CD4-positive, alpha-beta T cell (primary cell): ENCODE results near the gene SPG7. TPM values are rescaled to one million over a fixed set of nuclear protein-coding genes. Genes with fewer than 3 reads are reported as not detected.

Experiments used
- ATAC-seq: fragments of 200-7000 bp; cut with Tn5 transposase; one replicate; pipeline ENCODE4 v1.10.0; 2022; ENCODE audit warnings: mild to moderate bottlenecking; ENCODE audit not compliant: poor library complexity
- CTCF ChIA-PET: fragments of 350-600 bp; sonication (Branson Sonifier 250); formaldehyde crosslinking; loops from one replicate; lab custom pipeline; 2021; ENCODE audit warnings: antibody characterized with exemption, inconsistent platforms; lab: Charles Lee
- POLR2A ChIA-PET: fragments of 350-600 bp; sonication (Branson Sonifier 250); formaldehyde crosslinking; loops from one replicate; lab custom pipeline; 2021; ENCODE audit warnings: antibody characterized with exemption, inconsistent platforms; lab: Charles Lee
- DNase-seq, 14 experiments: peaks; one replicate each; pipeline ENCODE4 v3.0.0-alpha.2; 2013 to 2020; ENCODE audit warnings: mixed read lengths in 2 of 14
- H3K27ac ChIP-seq, 2 donors: one replicate each; pipeline versions ENCODE4 v1.5.1 to v1.7.0; 2013; ENCODE audit warnings: low read length in 2 of 2, low read depth in 1 of 2, mild to moderate bottlenecking in 1 of 2
- H3K27me3 ChIP-seq, 2 experiments: 1 replicate in 1 of 2; 2 replicates in 1 of 2; pipeline versions ENCODE4 v1.6.1 to v1.7.0; 2013; ENCODE audit warnings: low read length in 2 of 2, control low read depth in 1 of 2, mild to moderate bottlenecking in 1 of 2, moderate library complexity in 1 of 2; ENCODE audit not compliant: insufficient read depth in 2 of 2, control insufficient read depth in 1 of 2
- H3K36me3 ChIP-seq: one replicate; pipeline ENCODE4 v1.6.1; 2013; ENCODE audit warnings: low read length, control low read depth; ENCODE audit not compliant: insufficient read depth
- H3K4me1 ChIP-seq: one replicate; pipeline ENCODE4 v1.6.1; 2013; ENCODE audit warnings: low read length, control low read depth; ENCODE audit not compliant: insufficient read depth
- H3K4me3 ChIP-seq: one replicate; pipeline ENCODE4 v1.5.1; 2013; ENCODE audit warnings: mild to moderate bottlenecking, low read length, moderate library complexity
- H3K9me3 ChIP-seq, 2 experiments: 1 replicate in 1 of 2; 2 replicates in 1 of 2; pipeline versions ENCODE4 v1.6.1 to v1.7.0; 2013; ENCODE audit warnings: low read length in 2 of 2, mild to moderate bottlenecking in 2 of 2, control low read depth in 1 of 2, moderate library complexity in 1 of 2; ENCODE audit not compliant: control insufficient read depth in 1 of 2, insufficient read depth in 1 of 2
- H3K27ac Mint-ChIP-seq: one replicate; pipeline ENCODE4 v1.8.0; 2020; ENCODE audit warnings: mixed read lengths
- H3K27me3 Mint-ChIP-seq: one replicate; pipeline ENCODE4 v1.8.0; 2021; ENCODE audit warnings: mixed read lengths
- H3K36me3 Mint-ChIP-seq: one replicate; pipeline ENCODE4 v1.8.0; 2021; ENCODE audit warnings: low read depth, mixed read lengths
- H3K4me1 Mint-ChIP-seq: one replicate; pipeline ENCODE4 v1.8.0; 2021; ENCODE audit warnings: low read depth, mixed read lengths
- H3K4me3 Mint-ChIP-seq: one replicate; pipeline ENCODE4 v1.8.0; 2020; ENCODE audit warnings: mild to moderate bottlenecking, mixed read lengths
- H3K9me3 Mint-ChIP-seq: one replicate; pipeline ENCODE4 v1.8.0; 2020; ENCODE audit warnings: mixed read lengths
- intact Hi-C, 2 experiments: fragments of 100-400 bp; cut with DNase I in 1 of 2; cut with micrococcal nuclease in 1 of 2; formaldehyde crosslinking; loops; one replicate each; pipeline versions ENCODE4 v1.15.1 to v1.9.0; 2023 to 2025; cut with DNase I, micrococcal nuclease
- total RNA-seq, 174 experiments: library from RNA in 2 of 174; stranded (reverse) in 2 of 174; gene quantifications; one replicate each; pipeline ENCODE4 v1.2.3 and lab custom pipeline; 2021 to 2026
- TF ChIP-seq, protein P1 (sequence below): fragments of 200-600 bp; IDR thresholded peaks from one replicate; pipeline ENCODE4 v1.8.0; 2022; ENCODE audit warnings: antibody characterized with exemption, mild to moderate bottlenecking

The SPG7 gene
- total RNA-seq, 2 experiments from 2014 or later: 163 to 167 TPM

DNA sequence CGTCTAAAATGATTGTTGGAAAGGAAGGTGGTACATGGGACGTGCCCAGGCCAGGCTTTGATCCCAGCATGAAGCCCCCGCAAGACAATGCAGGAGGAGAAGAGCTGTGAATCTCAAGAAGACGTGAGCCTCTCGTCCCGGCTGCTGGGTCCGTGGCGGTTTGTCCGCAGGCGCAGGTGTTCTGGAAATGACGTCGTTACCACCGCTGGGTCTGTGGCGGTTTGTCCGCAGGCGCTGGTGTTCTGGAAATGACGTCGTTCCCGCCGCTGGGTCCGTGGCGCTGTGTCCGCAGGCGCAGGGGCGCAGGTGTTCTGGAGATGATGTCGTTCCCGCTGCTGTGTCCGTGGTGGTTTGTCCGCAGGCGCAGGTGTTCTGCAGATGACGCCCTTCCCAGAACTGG is 14.1 kb downstream of the SPG7 start:
- peaks cover 85% of the 10 kb centered on the region for H3K36me3 Mint-ChIP-seq
- Histone ChIP-seq H3K4me1 (no peaks in the 10 kb centered on the region), H3K4me3 (no peak overlapping the region), H3K9me3 (no peaks in the 10 kb centered on the region), H3K27ac (no peak overlapping the region), H3K36me3 (peaks cover 82% of the 10 kb centered on the region), H3K27me3 (no peaks in the 10 kb centered on the region)
- ChIA-PET POLR2A (no interaction called here), CTCF (interaction anchor here (0.6 kb wide), 1 partner anchor 24 kb away, joined by 3 read pairs; no protein-coding TSS in a partner anchor)
- no peak overlapping the region for H3K27ac Mint-ChIP-seq
- DNase-seq (no peak), ATAC-seq (no peak)
- no peak overlapping the region for H3K4me3 Mint-ChIP-seq
- H3K9me3 Mint-ChIP-seq: no peaks in the 10 kb centered on the region
- TF ChIP-seq, protein P1, sequence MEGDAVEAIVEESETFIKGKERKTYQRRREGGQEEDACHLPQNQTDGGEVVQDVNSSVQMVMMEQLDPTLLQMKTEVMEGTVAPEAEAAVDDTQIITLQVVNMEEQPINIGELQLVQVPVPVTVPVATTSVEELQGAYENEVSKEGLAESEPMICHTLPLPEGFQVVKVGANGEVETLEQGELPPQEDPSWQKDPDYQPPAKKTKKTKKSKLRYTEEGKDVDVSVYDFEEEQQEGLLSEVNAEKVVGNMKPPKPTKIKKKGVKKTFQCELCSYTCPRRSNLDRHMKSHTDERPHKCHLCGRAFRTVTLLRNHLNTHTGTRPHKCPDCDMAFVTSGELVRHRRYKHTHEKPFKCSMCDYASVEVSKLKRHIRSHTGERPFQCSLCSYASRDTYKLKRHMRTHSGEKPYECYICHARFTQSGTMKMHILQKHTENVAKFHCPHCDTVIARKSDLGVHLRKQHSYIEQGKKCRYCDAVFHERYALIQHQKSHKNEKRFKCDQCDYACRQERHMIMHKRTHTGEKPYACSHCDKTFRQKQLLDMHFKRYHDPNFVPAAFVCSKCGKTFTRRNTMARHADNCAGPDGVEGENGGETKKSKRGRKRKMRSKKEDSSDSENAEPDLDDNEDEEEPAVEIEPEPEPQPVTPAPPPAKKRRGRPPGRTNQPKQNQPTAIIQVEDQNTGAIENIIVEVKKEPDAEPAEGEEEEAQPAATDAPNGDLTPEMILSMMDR: no peak
- intact Hi-C loops: no loop called here
- H3K27me3 Mint-ChIP-seq: no peaks in the 10 kb centered on the region
- no peaks in the 10 kb centered on the region for H3K4me1 Mint-ChIP-seq

DNA sequence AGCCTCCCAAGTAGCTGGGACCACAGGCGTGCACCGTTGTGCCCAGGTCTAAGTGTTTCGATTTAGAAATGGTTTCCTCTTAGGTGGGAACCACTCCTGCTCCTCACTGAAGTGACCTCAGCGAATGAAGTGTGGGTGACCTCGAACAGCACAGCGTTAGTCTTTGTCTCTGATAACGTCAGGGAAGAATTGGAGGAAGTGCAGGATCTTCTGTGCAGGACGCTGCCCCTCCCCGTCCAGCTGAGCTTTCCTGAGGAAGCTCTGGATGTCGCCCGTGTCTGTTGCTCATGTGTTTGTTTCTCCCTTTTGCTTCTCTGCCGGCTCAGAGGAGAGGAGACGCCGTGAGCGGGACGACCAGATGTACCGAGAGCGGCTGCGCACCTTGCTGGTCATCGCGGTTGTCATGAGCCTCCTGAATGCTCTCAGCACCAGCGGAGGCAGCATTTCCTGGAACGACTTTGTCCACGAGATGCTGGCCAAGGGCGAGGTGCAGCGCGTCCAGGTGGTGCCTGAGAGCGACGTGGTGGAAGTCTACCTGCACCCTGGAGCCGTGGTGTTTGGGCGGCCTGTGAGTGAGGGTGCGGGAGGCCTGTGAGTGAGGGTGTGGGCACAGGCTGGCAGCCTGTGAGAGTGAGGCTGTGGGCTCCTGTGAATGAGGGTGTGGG is 15.6 kb downstream of the SPG7 start:
- ChIA-PET POLR2A (no interaction called here), CTCF (no interaction called here)
- no peaks in the 10 kb centered on the region for H3K4me1 Mint-ChIP-seq
- H3K4me1 ChIP-seq: no peaks in the 10 kb centered on the region
- H3K4me3 Mint-ChIP-seq: no peak overlapping the region
- H3K27me3 ChIP-seq: no peaks in the 10 kb centered on the region
- H3K27ac ChIP-seq: no peak overlapping the region
- no peaks in the 10 kb centered on the region for H3K9me3 Mint-ChIP-seq
- H3K36me3 ChIP-seq: peaks cover 78% of the 10 kb centered on the region
- H3K27ac Mint-ChIP-seq: no peak overlapping the region
- no peak for ATAC-seq
- DNase-seq: no peak
- H3K9me3 ChIP-seq: no peaks in the 10 kb centered on the region
- TF ChIP-seq, protein P1: no peak
- H3K27me3 Mint-ChIP-seq: no peaks in the 10 kb centered on the region
- peaks cover 79% of the 10 kb centered on the region for H3K36me3 Mint-ChIP-seq
- intact Hi-C loops: no loop called here
- no peak overlapping the region for H3K4me3 ChIP-seq

DNA sequence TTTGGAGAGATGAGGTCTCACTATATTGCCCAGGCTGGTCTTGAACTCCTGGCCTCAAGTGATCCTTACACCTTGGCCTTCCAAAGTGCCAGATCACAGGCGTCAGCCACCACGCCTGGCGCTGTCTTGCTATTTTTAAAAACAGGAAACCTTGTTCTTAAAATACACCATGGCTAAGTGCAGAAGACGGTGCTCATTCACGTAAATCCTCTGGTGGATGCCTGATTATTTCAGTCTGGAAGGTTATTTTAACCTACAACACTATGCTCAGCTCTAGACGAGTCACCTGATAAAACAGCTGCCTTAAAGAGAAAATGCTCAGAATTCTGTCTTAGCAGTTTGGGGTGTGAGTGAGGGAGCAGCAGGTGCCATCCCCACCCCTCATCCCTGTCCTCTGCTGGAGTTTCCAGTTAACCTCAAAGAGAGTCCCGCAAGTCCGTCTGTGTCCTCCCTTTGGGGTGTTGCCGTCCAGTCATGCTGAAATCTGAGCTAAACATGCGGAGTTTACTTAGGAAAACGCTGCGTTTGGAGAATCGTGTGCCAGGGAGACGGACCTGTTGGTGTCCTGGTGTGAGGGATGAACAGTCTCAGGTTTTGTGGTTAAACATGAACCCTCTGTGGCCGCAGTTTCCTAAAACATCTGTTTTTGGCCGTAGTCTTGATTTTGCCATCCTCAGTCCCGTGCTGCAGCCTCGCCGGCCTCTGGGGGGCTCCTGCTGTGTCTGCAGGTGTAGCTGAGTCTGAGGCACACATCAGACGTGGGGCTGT is 17.1 kb downstream of the SPG7 start:
- H3K36me3 ChIP-seq: peaks cover 76% of the 10 kb centered on the region

More for the DNA sequence above, 17.1 kb downstream of the SPG7 start:
- DNase-seq: no peak
- ATAC-seq: no peak
- H3K36me3 Mint-ChIP-seq: peaks cover 80% of the 10 kb centered on the region
- POLR2A ChIA-PET: interaction anchor here (0.5 to 1.0 kb wide), 2 partner anchors 37 to 211 kb away, joined by 3 read pairs; no protein-coding TSS in a partner anchor
- intact Hi-C loops: no loop called here
- no peaks in the 10 kb centered on the region for H3K9me3 Mint-ChIP-seq
- no peak overlapping the region for H3K4me3 ChIP-seq
- H3K27ac ChIP-seq: no peak overlapping the region
- H3K4me1 Mint-ChIP-seq: no peaks in the 10 kb centered on the region
- no peak overlapping the region for H3K27ac Mint-ChIP-seq
- TF ChIP-seq, protein P1: no peak
- CTCF ChIA-PET: no interaction called here
- no peaks in the 10 kb centered on the region for H3K27me3 Mint-ChIP-seq
- H3K4me1 ChIP-seq: no peaks in the 10 kb centered on the region
- no peaks in the 10 kb centered on the region for H3K27me3 ChIP-seq
- no peaks in the 10 kb centered on the region for H3K9me3 ChIP-seq
- no peak overlapping the region for H3K4me3 Mint-ChIP-seq
